Lung (tissue), 13 donors: ENCODE measurements around the gene GRM4. TPM values are rescaled to one million over a fixed set of nuclear protein-coding genes. Genes with fewer than 3 reads are reported as not detected.

Experiments
- ATAC-seq: fragments of 200-7000 bp; cut with Tn5 transposase; one replicate; pipeline ENCODE4 v1.9.1; 2020; ENCODE audit warnings: moderate number of reproducible peaks; ENCODE audit not compliant: insufficient read depth, low FRiP score
- DNase-seq, 3 donors: peaks; one replicate each; pipeline ENCODE4 v3.0.0-alpha.2; 2013 to 2017
- H3K27ac ChIP-seq, 2 donors: one replicate each; pipeline ENCODE4 v1.5.1; 2013; ENCODE audit warnings: mild to moderate bottlenecking in 2 of 2, moderate library complexity in 2 of 2, control low read depth in 1 of 2, inconsistent platforms in 1 of 2, low read depth in 1 of 2, low read length in 1 of 2
- H3K27me3 ChIP-seq, 3 donors: one replicate each; pipeline ENCODE4 v1.5.1; 2013; ENCODE audit warnings: low read length in 2 of 3; ENCODE audit not compliant: control insufficient read depth in 3 of 3, insufficient read depth in 3 of 3
- H3K36me3 ChIP-seq, 4 donors: one replicate each; pipeline ENCODE4 v1.5.1; 2013; ENCODE audit warnings: low read length in 4 of 4, mild to moderate bottlenecking in 1 of 4, moderate library complexity in 1 of 4; ENCODE audit not compliant: control insufficient read depth in 4 of 4, insufficient read depth in 4 of 4
- H3K4me1 ChIP-seq, 5 donors: one replicate each; pipeline ENCODE4 v1.5.1; 2013; ENCODE audit warnings: low read length in 5 of 5, mild to moderate bottlenecking in 2 of 5, moderate library complexity in 1 of 5; ENCODE audit not compliant: control insufficient read depth in 5 of 5, insufficient read depth in 5 of 5
- H3K4me3 ChIP-seq: one replicate; pipeline ENCODE4 v1.5.1; 2013; ENCODE audit warnings: mild to moderate bottlenecking, control low read depth, moderate library complexity
- H3K9ac ChIP-seq, 2 donors: one replicate each; pipeline ENCODE4 v1.5.1; 2013; ENCODE audit warnings: low read length in 2 of 2, control low read depth in 1 of 2; ENCODE audit not compliant: insufficient read depth in 1 of 2
- H3K9me3 ChIP-seq, 4 donors: one replicate each; pipeline ENCODE4 v1.5.1; 2013; ENCODE audit warnings: low read length in 3 of 4, mild to moderate bottlenecking in 1 of 4, moderate library complexity in 1 of 4; ENCODE audit not compliant: control insufficient read depth in 4 of 4, insufficient read depth in 3 of 4
- CTCF ChIP-seq: IDR thresholded peaks from 2 replicates; pipeline ENCODE4 v1.5.1; 2012; ENCODE audit warnings: mild to moderate bottlenecking; ENCODE audit errors: control extremely low read depth, extremely low read depth
- WGBS, 2 donors: extraction: QIAGEN DNeasy Blood & Tissue Kit; methylation state at CpG; one replicate each; pipeline ENCODE4 v1.1.7; 2013; 5-methylcytosine and 5-hydroxymethylcytosine counted together
- polyA plus RNA-seq, 2 donors: library from polyadenylated mRNA; stranded (reverse); fragments of 200-250 nt; gene quantifications; one replicate each; pipeline ENCODE4 v1.2.1, GENCODE V29; 2013
- small RNA-seq: library from RNA; depleted of rRNA; stranded (forward); fragments of <200 nt; gene quantifications from one replicate; pipeline ENCODE3, GENCODE V24; 2014; ENCODE audit warnings: low replicate concordance
- total RNA-seq, 2 donors: library from RNA; depleted of rRNA in 1 of 2; stranded (reverse); fragments of >200 nt in 1 of 2; gene quantifications; one replicate each; pipeline ENCODE4 v1.2.1, GENCODE V29; 2014 to 2021
- donor health status: control.
- donor health status: control.
- donor health status: Bipolar disorder and iron deficiency.
- donor health status: healthy.
- donor health status: DM: yes; HTN: yes; CAD: no.

Gene GRM4
- total and polyA plus RNA-seq, 4 donors: 0.02 to 0.34 (median 0.09) TPM

GRCh38 chr6:33971580-33971979, 174.3 kb downstream of the GRM4 start:
- no peak for DNase-seq
- Histone ChIP-seq H3K27ac (no peak overlapping the region), H3K9me3 (peaks cover 0 to 3% (median 0%) of the 10 kb centered on the region in 4 donors), H3K36me3 (no peaks in the 10 kb centered on the region), H3K4me1 (peaks cover 0 to 5% (median 0%) of the 10 kb centered on the region in 5 donors), H3K4me3 (no peak overlapping the region), H3K9ac (no peak overlapping the region), H3K27me3 (peaks cover 0 to 28% (median 9%) of the 10 kb centered on the region in 3 donors)
- no peak for TF ChIP-seq CTCF
- WGBS, 2 donors: 69 to 75% methylated on average over 4 of the region's 4 CpGs
- ATAC-seq: no peak

Small RNA genes within 50 kb of the gene (small RNA-seq; reads per million reads assigned to genes)
- not detected for gene MIR1275

Other genes starting within 250 kb of the GRM4 start
- gene HMGA1, start 90.8 kb upstream of the GRM4 start, total RNA-seq: 100 to 1,000 TPM in 1 of 2 donors, 10 to 100 TPM in 1; 47.9 to 102 TPM
- 10 to 100 TPM; 95.9 to 98.0 TPM for gene HMGA1, start 90.8 kb upstream of the GRM4 start, polyA plus RNA-seq
- gene SMIM29, start 102.9 kb upstream of the GRM4 start, total RNA-seq: 10 to 100 TPM in 1 of 2 donors, 1 to 10 TPM in 1; 8.5 to 44.6 TPM
- 100 to 1,000 TPM in 1 of 2 donors, 10 to 100 TPM in 1; 71.9 to 122 TPM for gene SMIM29, start 102.9 kb upstream of the GRM4 start, polyA plus RNA-seq
- 10 to 100 TPM; 34.8 to 38.5 TPM for gene NUDT3, start 246.6 kb upstream of the GRM4 start, total RNA-seq
- 10 to 100 TPM in 1 of 2 donors, 1 to 10 TPM in 1; 9.0 to 10.8 TPM for gene NUDT3, start 246.6 kb upstream of the GRM4 start, polyA plus RNA-seq